Neutrophil (primary cell): ENCODE data around the gene CCDC86.

ENCODE experiments used
- H3K27ac ChIP-seq: fragments of 200-600 bp; sonication (generic); 2 replicates; pipeline ENCODE4 v1.5.1; 2016; ENCODE audit warnings: mild to moderate bottlenecking, moderate library complexity
- H3K27me3 ChIP-seq: fragments of 200-600 bp; sonication (generic); 2 replicates; pipeline ENCODE4 v1.6.0; 2016; ENCODE audit warnings: mild to moderate bottlenecking
- H3K36me3 ChIP-seq: fragments of 200-600 bp; sonication (generic); 2 replicates; pipeline ENCODE4 v1.5.1; 2017
- H3K4me1 ChIP-seq, 2 experiments: fragments of 200-600 bp in 1 of 2; sonication (generic) in 1 of 2; 1 replicate in 1 of 2; 2 replicates in 1 of 2; pipeline versions ENCODE4 v1.5.1 to v1.6.1; 2013 to 2016; ENCODE audit warnings: low read depth in 1 of 2, low read length in 1 of 2, mild to moderate bottlenecking in 1 of 2, moderate library complexity in 1 of 2; ENCODE audit not compliant: control insufficient read depth in 1 of 2, insufficient read depth in 1 of 2
- H3K4me3 ChIP-seq, 2 experiments: fragments of 200-600 bp in 1 of 2; sonication (generic) in 1 of 2; 1 replicate in 1 of 2; 2 replicates in 1 of 2; pipeline ENCODE4 v1.5.1; 2013 to 2016; ENCODE audit warnings: low read depth in 1 of 2, low read length in 1 of 2, mild to moderate bottlenecking in 1 of 2, moderate library complexity in 1 of 2
- H3K9me3 ChIP-seq: fragments of 200-600 bp; sonication (generic); 2 replicates; pipeline ENCODE4 v1.5.1; 2016
- CTCF ChIP-seq: fragments of 200-600 bp; sonication (generic); IDR thresholded peaks from 2 replicates; pipeline ENCODE4 v1.5.1; 2016; ENCODE audit warnings: antibody characterized with exemption

The CCDC86 gene

GRCh38 chr11:60831501-60832079 lies 10.3 kb upstream of the CCDC86 start:
- no peak overlapping the region for H3K27ac ChIP-seq

GRCh38 chr11:60834742-60835533 lies 7.0 kb upstream of the CCDC86 start:
- Histone ChIP-seq H3K4me3 (no peak overlapping the region), H3K4me1 (no peaks in the 10 kb centered on the region), H3K36me3 (no peaks in the 10 kb centered on the region), H3K9me3 (no peaks in the 10 kb centered on the region), H3K27ac (no peak overlapping the region), H3K27me3 (peaks cover 20% of the 10 kb centered on the region)
- TF ChIP-seq CTCF: no peak

More at GRCh38 chr11:60831501-60832079, 10.3 kb upstream of the CCDC86 start:
- H3K36me3 ChIP-seq: no peaks in the 10 kb centered on the region
- no peak for TF ChIP-seq CTCF
- H3K4me3 ChIP-seq: no peak overlapping the region
- no peaks in the 10 kb centered on the region for H3K4me1 ChIP-seq
- H3K27me3 ChIP-seq: peaks cover 20% of the 10 kb centered on the region
- no peaks in the 10 kb centered on the region for H3K9me3 ChIP-seq

- Histone ChIP-seq H3K4me1 (no peaks in the 10 kb centered on the region), H3K27me3 (peaks cover 20% of the 10 kb centered on the region), H3K27ac (no peak overlapping the region), H3K4me3 (no peak overlapping the region), H3K36me3 (no peaks in the 10 kb centered on the region), H3K9me3 (no peaks in the 10 kb centered on the region)
- TF ChIP-seq CTCF: no peak
Measured at GRCh38 chr11:60835534-60835846, 6.4 kb upstream of the CCDC86 start.

- no peak overlapping the region for H3K4me3 ChIP-seq
- H3K36me3 ChIP-seq: no peaks in the 10 kb centered on the region
- no peaks in the 10 kb centered on the region for H3K9me3 ChIP-seq
- H3K4me1 ChIP-seq: peaks cover 6 to 8% of the 10 kb centered on the region in 2 experiments
- H3K27ac ChIP-seq: no peak overlapping the region
- peaks cover 15% of the 10 kb centered on the region for H3K27me3 ChIP-seq
- no peak for TF ChIP-seq CTCF
Measured at GRCh38 chr11:60836866-60837515, 4.9 kb upstream of the CCDC86 start.

GRCh38 chr11:60838132-60838531 lies 3.8 kb upstream of the CCDC86 start:
- Histone ChIP-seq H3K27me3 (peaks cover 4% of the 10 kb centered on the region), H3K36me3 (no peaks in the 10 kb centered on the region), H3K4me3 (no peak overlapping the region), H3K4me1 (peaks cover 15 to 16% of the 10 kb centered on the region in 2 experiments), H3K9me3 (no peaks in the 10 kb centered on the region), H3K27ac (no peak overlapping the region)
- no peak for TF ChIP-seq CTCF
